Measurements from ENCODE around the gene ARHGAP29.

- TF ChIP-seq CTCF (IDR thresholded peaks at IDR 0.05) (no peak), POLR2A (IDR thresholded peaks at IDR 0.05) (no peak)
Measured at GRCh38 chr1:94271373-94271772, 34.0 kb upstream of the ARHGAP29 start.

All from Peyer's patch (tissue), 4 donors.